Measurements from ENCODE around the gene OR52R1.
"Not testable (repeated sequence)": the region's sequence is repeated elsewhere in the genome, so short reads cannot be mapped to it uniquely, and the experiment has no call there.

Gene OR52R1

GRCh38 chr11:4804280-4804679, at the start of gene OR52R1:
Gene OR52R1 (minus strand): TSS chr11:4804380. CDS start chr11:4804380, 0 bp downstream.
- no peak for DNase-seq

DNA sequence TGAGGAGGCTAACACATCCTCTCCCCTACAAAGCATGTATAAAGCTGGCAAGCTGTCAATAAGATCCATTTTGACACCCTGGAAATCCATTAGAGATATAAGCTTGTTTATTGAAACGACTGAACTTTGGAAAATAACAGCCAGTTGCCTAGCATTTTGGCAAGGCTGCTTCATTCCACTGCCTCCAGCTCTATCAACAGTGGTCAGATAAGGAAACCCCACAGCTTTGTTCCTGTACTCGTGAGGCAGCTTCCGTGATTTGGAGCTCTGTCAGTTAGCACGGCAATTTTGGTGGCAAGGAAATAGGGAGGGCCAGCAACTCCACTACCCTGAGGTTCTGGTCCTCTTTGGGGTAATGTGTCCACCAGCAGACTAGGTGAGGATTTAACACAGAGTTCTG, 46.9 kb upstream of the OR52R1 start:
- no peak for DNase-seq

- no peak for DNase-seq
Observed at GRCh38 chr11:4848908-4849532, 44.8 kb upstream of the OR52R1 start, which contains the start of gene OR51S1. Gene OR51S1 (minus strand): TSS chr11:4849208. CDS start chr11:4849208, 0 bp downstream.

GRCh38 chr11:4839851-4840549, 35.8 kb upstream of the OR52R1 start:
- DNase-seq: no peak

DNA sequence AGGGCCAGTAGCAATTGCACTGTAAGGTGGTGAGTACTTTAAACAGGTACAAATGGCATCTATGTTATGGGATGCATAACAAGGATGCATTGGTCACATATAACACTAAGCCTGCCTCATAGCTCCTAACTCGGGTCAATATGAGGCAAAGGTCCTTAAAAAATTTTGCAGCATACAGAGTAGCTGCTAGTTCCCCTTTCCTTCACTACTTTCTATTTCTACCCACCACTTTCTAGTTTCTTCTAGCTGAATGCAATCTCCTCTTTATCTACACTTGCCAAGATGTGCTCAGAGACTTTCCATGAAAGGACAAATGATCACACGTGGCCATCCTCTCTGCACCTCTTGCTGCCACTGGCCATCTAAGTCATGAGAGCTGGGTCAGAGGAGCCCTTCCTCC, 26.7 kb upstream of the OR52R1 start:
- DNase-seq: no peak

- no peak for DNase-seq
Observed at GRCh38 chr11:4830346-4830745, 26.2 kb upstream of the OR52R1 start.

GRCh38 chr11:4826425-4826824, 22.2 kb upstream of the OR52R1 start:
- DNase-seq: no peak

- no peak for DNase-seq
Observed at GRCh38 chr11:4825132-4825531, 21.0 kb upstream of the OR52R1 start.

GRCh38 chr11:4821021-4821420, 16.8 kb upstream of the OR52R1 start, which contains the start of gene OR51F2:
Gene OR51F2 (plus strand): TSS chr11:4821321. CDS start chr11:4821422, 101 bp downstream.
- no peak for DNase-seq

DNA sequence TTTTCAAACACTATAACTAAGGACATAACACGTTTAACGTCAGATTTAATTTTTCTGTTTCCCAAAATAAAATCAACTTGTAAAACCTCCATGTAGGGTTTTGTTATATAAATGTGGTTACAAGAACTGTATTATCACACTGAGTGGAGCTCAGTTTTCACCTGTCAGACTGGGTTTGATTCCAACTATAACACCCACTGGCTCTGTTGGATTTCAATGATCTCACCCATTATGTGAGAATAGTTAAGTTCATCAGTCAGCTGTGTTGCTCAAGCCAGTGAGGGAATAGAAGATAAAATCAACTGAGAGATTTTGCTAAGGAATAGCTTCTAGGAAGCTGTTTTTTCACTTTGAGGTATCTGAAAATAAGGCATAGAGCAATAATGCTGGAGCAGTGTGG, 5.1 kb upstream of the OR52R1 start:
- DNase-seq: no peak

GRCh38 chr11:4808476-4808875, 4.3 kb upstream of the OR52R1 start:
- DNase-seq: no peak

DNA sequence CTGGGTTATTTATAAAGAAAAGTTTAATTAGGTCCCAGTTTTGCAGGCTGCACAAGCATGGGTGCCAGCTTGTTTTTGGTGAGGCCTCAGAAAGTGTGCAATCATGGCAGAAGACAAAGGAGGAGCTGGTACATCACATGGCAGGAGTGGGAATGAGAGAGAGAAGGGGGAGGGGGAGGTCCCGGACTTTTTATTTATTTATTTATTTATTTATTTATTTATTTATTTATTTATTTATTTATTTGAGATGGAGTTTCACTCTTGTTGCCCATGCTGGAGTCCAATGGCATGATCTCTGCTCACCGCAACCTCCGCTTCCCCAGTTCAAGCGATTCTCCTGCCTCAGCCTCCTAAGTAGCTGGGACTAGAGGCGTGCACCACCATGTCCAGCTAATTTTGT, 2.9 kb downstream of the OR52R1 start:
- not testable (repeated sequence) for DNase-seq

GRCh38 chr11:4798427-4799183, 5.6 kb downstream of the OR52R1 start:
- DNase-seq: no peak

GRCh38 chr11:4797206-4797605, 7.0 kb downstream of the OR52R1 start:
- no peak for DNase-seq

GRCh38 chr11:4782454-4782853, 21.7 kb downstream of the OR52R1 start:
- DNase-seq: no peak

DNA sequence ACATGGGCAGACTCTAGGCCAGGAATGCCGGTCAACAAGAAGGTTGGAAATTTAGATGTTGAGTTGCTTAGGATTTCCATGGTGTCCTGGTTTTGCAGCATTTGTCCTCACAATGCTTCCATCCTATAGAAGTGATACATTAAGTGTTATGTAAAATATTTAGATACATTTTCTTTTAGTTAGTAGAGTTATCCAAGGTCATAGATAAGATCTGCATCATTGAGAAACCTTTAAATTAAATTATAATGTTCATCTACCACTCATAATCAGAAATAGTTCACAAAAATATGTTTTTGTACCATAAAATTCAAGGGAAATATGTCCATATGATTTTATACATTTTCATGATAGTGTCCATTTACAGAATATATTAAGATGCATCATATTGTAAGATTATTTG, 34.3 kb downstream of the OR52R1 start, which contains the start of gene OR51F1:
Gene OR51F1, minus strand, starts transcription at position 101 of the 400 bp plus-strand sequence. Its CDS starts 0 bp downstream, at position 101.
- DNase-seq: no peak

DNA sequence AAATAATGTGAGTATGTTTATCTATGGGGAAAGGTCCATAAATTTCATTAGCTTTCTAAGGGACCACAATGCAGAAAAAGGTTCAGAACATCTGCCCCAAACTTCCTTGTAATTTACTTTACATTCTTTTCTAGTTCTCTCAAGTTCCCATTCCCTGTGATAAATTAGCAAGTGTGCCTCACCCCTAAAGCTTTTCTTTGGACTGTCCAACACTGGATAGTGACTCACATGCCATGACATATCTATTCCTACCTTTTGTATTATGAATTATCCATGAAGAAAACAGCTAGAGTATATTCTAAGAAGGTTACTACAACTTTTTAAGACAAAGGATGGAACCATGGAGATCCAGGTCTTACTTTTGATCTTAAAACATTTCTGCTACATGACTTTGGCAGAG, 36.1 kb downstream of the OR52R1 start:
- no peak for DNase-seq

- DNase-seq: no peak
Observed at GRCh38 chr11:4766420-4767043, 37.6 kb downstream of the OR52R1 start.

- no peak for DNase-seq
Observed at GRCh38 chr11:4763096-4763495, 41.1 kb downstream of the OR52R1 start.

Measured in RPMI8226 (cell line).